Breast epithelium (tissue), 3 donors: Measurements from ENCODE around the gene OSTC.

ENCODE experiments used
- POLR2A ChIP-seq: fragments of 450-650 bp; IDR thresholded peaks from one replicate; pipeline ENCODE4 v1.6.1; 2016; ENCODE audit warnings: antibody characterized with exemption, mild to moderate bottlenecking, moderate library complexity
- TF ChIP-seq, protein P1 (sequence below), 3 donors: fragments of 450-650 bp; IDR thresholded peaks; one replicate each; pipeline ENCODE4 v1.5.1; 2016 to 2017; ENCODE audit warnings: antibody characterized with exemption in 3 of 3, mild to moderate bottlenecking in 3 of 3, moderate library complexity in 3 of 3

DNA sequence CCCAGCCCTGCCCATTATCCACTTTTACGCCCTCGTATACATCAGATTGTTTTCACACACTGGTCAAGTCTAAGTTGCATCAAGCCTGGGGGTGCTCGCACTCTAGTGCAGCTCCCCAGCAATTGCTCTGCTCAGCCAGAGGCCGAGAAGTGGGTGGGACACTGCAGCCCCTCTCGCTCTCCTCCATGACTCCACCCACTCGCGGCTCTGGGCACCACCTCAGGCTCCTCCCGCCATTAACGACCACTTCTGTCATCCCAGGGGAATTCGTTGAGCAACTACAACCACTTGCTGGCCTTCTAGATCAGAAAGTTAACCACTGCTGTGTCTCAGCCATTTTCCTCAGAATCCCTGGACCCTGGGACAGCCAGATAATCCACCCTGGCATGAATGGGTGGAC, 58.8 kb downstream of the OSTC start:
- TF ChIP-seq, protein P1, sequence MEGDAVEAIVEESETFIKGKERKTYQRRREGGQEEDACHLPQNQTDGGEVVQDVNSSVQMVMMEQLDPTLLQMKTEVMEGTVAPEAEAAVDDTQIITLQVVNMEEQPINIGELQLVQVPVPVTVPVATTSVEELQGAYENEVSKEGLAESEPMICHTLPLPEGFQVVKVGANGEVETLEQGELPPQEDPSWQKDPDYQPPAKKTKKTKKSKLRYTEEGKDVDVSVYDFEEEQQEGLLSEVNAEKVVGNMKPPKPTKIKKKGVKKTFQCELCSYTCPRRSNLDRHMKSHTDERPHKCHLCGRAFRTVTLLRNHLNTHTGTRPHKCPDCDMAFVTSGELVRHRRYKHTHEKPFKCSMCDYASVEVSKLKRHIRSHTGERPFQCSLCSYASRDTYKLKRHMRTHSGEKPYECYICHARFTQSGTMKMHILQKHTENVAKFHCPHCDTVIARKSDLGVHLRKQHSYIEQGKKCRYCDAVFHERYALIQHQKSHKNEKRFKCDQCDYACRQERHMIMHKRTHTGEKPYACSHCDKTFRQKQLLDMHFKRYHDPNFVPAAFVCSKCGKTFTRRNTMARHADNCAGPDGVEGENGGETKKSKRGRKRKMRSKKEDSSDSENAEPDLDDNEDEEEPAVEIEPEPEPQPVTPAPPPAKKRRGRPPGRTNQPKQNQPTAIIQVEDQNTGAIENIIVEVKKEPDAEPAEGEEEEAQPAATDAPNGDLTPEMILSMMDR (IDR thresholded peaks at IDR 0.05) = no peak
- TF ChIP-seq POLR2A = no peak
